Liver (tissue), 9 donors: ENCODE data around the gene CUL1. TPM values are rescaled to one million over a fixed set of nuclear protein-coding genes. Genes with fewer than 3 reads are reported as not detected.

Source experiments
- DNase-seq: peaks from one replicate; pipeline ENCODE4 v3.0.0-alpha.2; 2017; ENCODE audit warnings: low spot score
- H3K27ac ChIP-seq, 2 donors: one replicate each; pipeline ENCODE4 v1.7.0; 2013; ENCODE audit warnings: inconsistent platforms in 2 of 2, low read length in 2 of 2, control low read depth in 1 of 2, low read depth in 1 of 2, mild to moderate bottlenecking in 1 of 2
- H3K27me3 ChIP-seq, 4 donors: one replicate each; pipeline versions ENCODE4 v1.6.1 to v1.7.0; 2013; ENCODE audit warnings: low read length in 3 of 4, inconsistent platforms in 1 of 4, mild to moderate bottlenecking in 1 of 4, moderate library complexity in 1 of 4; ENCODE audit not compliant: control insufficient read depth in 4 of 4, insufficient read depth in 4 of 4
- H3K36me3 ChIP-seq, 4 donors: one replicate each; pipeline versions ENCODE4 v1.6.1 to v1.7.0; 2013; ENCODE audit warnings: low read length in 3 of 4, mild to moderate bottlenecking in 3 of 4, low read depth in 1 of 4, moderate library complexity in 1 of 4; ENCODE audit not compliant: control insufficient read depth in 4 of 4, insufficient read depth in 3 of 4
- H3K4me1 ChIP-seq, 4 donors: one replicate each; pipeline versions ENCODE4 v1.6.1 to v1.7.0; 2013; ENCODE audit warnings: low read length in 3 of 4, mild to moderate bottlenecking in 3 of 4, moderate library complexity in 1 of 4; ENCODE audit not compliant: control insufficient read depth in 4 of 4, insufficient read depth in 4 of 4
- H3K4me3 ChIP-seq, 3 donors: one replicate each; pipeline versions ENCODE4 v1.6.1 to v1.7.0; 2013; ENCODE audit warnings: low read length in 3 of 3, control low read depth in 1 of 3, low read depth in 1 of 3, mild to moderate bottlenecking in 1 of 3
- H3K9ac ChIP-seq, 2 donors: one replicate each; pipeline ENCODE4 v1.7.0; 2013; ENCODE audit warnings: low read length in 2 of 2, mild to moderate bottlenecking in 2 of 2, moderate library complexity in 2 of 2, control low read depth in 1 of 2, low read depth in 1 of 2
- H3K9me3 ChIP-seq, 4 donors: one replicate each; pipeline versions ENCODE4 v1.6.1 to v1.7.0; 2013; ENCODE audit warnings: low read length in 3 of 4; ENCODE audit not compliant: control insufficient read depth in 4 of 4
- ATF3 ChIP-seq: IDR thresholded peaks from 2 replicates; pipeline ENCODE4 v1.6.1; 2016; ENCODE audit warnings: antibody characterized with exemption
- CTCF ChIP-seq: fragments of 150-350 bp; IDR thresholded peaks from 2 replicates; pipeline ENCODE4 v1.5.1; 2017; ENCODE audit warnings: improper control_type of control experiment, low read depth, low read length; ENCODE audit not compliant: missing input control
- EGR1 ChIP-seq, 2 donors: IDR thresholded peaks; 2 replicates each; pipeline ENCODE4 v1.6.1; 2016 to 2018; ENCODE audit warnings: antibody characterized with exemption in 2 of 2, low read depth in 2 of 2
- FOXA1 ChIP-seq: IDR thresholded peaks from 2 replicates; pipeline ENCODE4 v1.6.1; 2016; ENCODE audit warnings: antibody characterized with exemption
- FOXA2 ChIP-seq: IDR thresholded peaks from 2 replicates; pipeline ENCODE4 v1.6.1; 2016; ENCODE audit warnings: antibody characterized with exemption
- GABPA ChIP-seq, 2 donors: IDR thresholded peaks in 1 of 2; conservative IDR thresholded peaks in 1 of 2; 2 replicates each; pipeline ENCODE4 v1.6.1; 2016; ENCODE audit warnings: antibody characterized with exemption in 2 of 2, mild to moderate bottlenecking in 1 of 2, moderate library complexity in 1 of 2
- HNF4A ChIP-seq, 2 donors: conservative IDR thresholded peaks; 2 replicates each; pipeline ENCODE4 v1.6.1; 2016; ENCODE audit warnings: antibody characterized with exemption in 2 of 2, mild to moderate bottlenecking in 2 of 2
- HNF4G ChIP-seq: IDR thresholded peaks from 2 replicates; pipeline ENCODE4 v1.6.1; 2016; ENCODE audit warnings: antibody characterized with exemption
- JUND ChIP-seq, 2 donors: IDR thresholded peaks; 2 replicates each; pipeline ENCODE4 v1.6.1; 2016; ENCODE audit warnings: antibody characterized with exemption in 2 of 2
- MAX ChIP-seq: IDR thresholded peaks from 2 replicates; pipeline ENCODE4 v1.6.1; 2016; ENCODE audit warnings: antibody characterized with exemption
- NR2F2 ChIP-seq: IDR thresholded peaks from 2 replicates; pipeline ENCODE4 v1.6.1; 2016; ENCODE audit warnings: antibody characterized with exemption
- RAD21 ChIP-seq, 2 donors: IDR thresholded peaks; 2 replicates each; pipeline ENCODE4 v1.6.1; 2016; ENCODE audit warnings: antibody characterized with exemption in 2 of 2, mild to moderate bottlenecking in 2 of 2
- REST ChIP-seq: IDR thresholded peaks from 2 replicates; pipeline ENCODE4 v1.6.1; 2016; ENCODE audit warnings: antibody characterized with exemption, mild to moderate bottlenecking
- RXRA ChIP-seq, 2 donors: IDR thresholded peaks; 2 replicates each; pipeline ENCODE4 v1.6.1; 2017 to 2018; ENCODE audit warnings: antibody characterized with exemption in 2 of 2, mild to moderate bottlenecking in 1 of 2
- SP1 ChIP-seq: IDR thresholded peaks from 2 replicates; pipeline ENCODE4 v1.6.1; 2018; ENCODE audit warnings: antibody characterized with exemption, mild to moderate bottlenecking
- TAF1 ChIP-seq: conservative IDR thresholded peaks from 2 replicates; pipeline ENCODE4 v1.6.1; 2016; ENCODE audit warnings: antibody characterized with exemption, mild to moderate bottlenecking
- YY1 ChIP-seq: IDR thresholded peaks from 2 replicates; pipeline ENCODE4 v1.6.1; 2016; ENCODE audit warnings: antibody characterized with exemption, mild to moderate bottlenecking
- ZBTB33 ChIP-seq: IDR thresholded peaks from 2 replicates; pipeline ENCODE4 v1.6.1; 2016; ENCODE audit warnings: antibody characterized with exemption
- WGBS: extraction: QIAGEN DNeasy Blood & Tissue Kit; methylation state at CpG from one replicate; pipeline ENCODE4 v1.1.7; 2013; 5-methylcytosine and 5-hydroxymethylcytosine counted together
- polyA plus RNA-seq, 2 donors: library from polyadenylated mRNA; stranded (reverse) in 1 of 2; unstranded in 1 of 2; fragments of 200-250 nt in 1 of 2; fragments of >200 nt in 1 of 2; fragmentation: Nextera tagmentation in 1 of 2; extraction: Ambion mirVana in 1 of 2; gene quantifications; one replicate each; pipeline versions ENCODE4 v1.2.1 to v1.2.3, GENCODE V29; 2013 to 2015
- total RNA-seq, 2 donors: library from RNA; depleted of rRNA; stranded (reverse); fragments of >200 nt; gene quantifications; one replicate each; pipeline ENCODE4 v1.2.3, GENCODE V29; 2014
- donor health status: healthy.
- donor health status: healthy.
- donor health status: healthy.
- donor health status: healthy.
- donor health status: healthy.

CUL1 gene
- total and polyA plus RNA-seq, 4 donors, result 21.7 to 56.7 (median 26.7) TPM

GRCh38 chr7:148714498-148714897, 15.8 kb downstream of the CUL1 start:
- Histone ChIP-seq H3K27me3 (no peaks in the 10 kb centered on the region), H3K4me1 (peaks cover 0 to 20% (median 13%) of the 10 kb centered on the region in 4 donors), H3K4me3 (no peak overlapping the region), H3K27ac (no peak overlapping the region), H3K9me3 (no peaks in the 10 kb centered on the region), H3K9ac (no peak overlapping the region), H3K36me3 (no peaks in the 10 kb centered on the region)
- no peak for DNase-seq
- TF ChIP-seq HNF4G (no peak), REST (no peak), SP1 (no peak), TAF1 (no peak), ATF3 (no peak), EGR1 (IDR thresholded peaks at IDR 0.05; ENCODE audit: low read depth in 2 of 2) (no peak), FOXA2 (no peak), RXRA (IDR thresholded peaks at IDR 0.05) (no peak), FOXA1 (no peak), CTCF (no peak), HNF4A (conservative IDR thresholded peaks at IDR 0.05) (no peak), NR2F2 (no peak), GABPA (IDR thresholded peaks at IDR 0.05 in 1 of 2, conservative IDR thresholded peaks at IDR 0.05 in 1 of 2) (no peak), JUND (IDR thresholded peaks at IDR 0.05) (no peak), YY1 (no peak), MAX (no peak), RAD21 (IDR thresholded peaks at IDR 0.05) (no peak), ZBTB33 (no peak)
- WGBS, result 79% methylated on average over 2 of the region's 2 CpGs
